KOPT-K1 (cell line): ENCODE data around the gene TECPR2.

ENCODE experiments used
- H3K27ac ChIP-seq: fragments of 200-600 bp; sonication (generic); 2 replicates; pipeline ENCODE4 v1.5.1; 2016; ENCODE audit warnings: antibody characterized with exemption, mild to moderate bottlenecking, low read depth, low read length; ENCODE audit not compliant: poor library complexity, severe bottlenecking
- H3K36me3 ChIP-seq: fragments of 200-600 bp; sonication (generic); 2 replicates; pipeline ENCODE4 v1.5.1; 2017; ENCODE audit warnings: antibody characterized with exemption, mild to moderate bottlenecking, low read length, moderate library complexity; ENCODE audit not compliant: insufficient read depth
- H3K9me3 ChIP-seq: fragments of 200-600 bp; sonication (generic); 2 replicates; pipeline ENCODE4 v1.5.1; 2017; ENCODE audit warnings: antibody characterized with exemption, low read length, mild to moderate bottlenecking; ENCODE audit not compliant: insufficient read depth, poor library complexity, severe bottlenecking

The TECPR2 gene

DNA sequence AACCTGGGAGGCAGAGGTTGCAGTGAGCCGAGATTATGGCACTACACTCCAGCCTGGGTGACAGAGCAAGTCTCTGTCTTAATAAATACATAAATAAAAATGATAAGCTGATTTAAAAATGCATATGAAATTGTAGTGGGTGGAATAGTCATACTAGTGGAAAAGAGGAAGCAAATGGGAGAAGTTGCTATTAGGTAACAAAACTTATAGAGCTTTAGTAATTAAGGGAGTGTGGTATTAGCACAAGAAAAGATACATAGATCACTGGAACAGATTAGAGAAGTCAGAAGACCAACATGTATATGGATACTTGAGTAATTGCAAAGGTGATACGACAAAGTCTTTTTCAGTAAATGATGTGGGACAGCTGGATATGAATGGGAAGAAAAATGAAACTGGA, 26.5 kb downstream of the TECPR2 start:
- Histone ChIP-seq H3K27ac (no peak overlapping the region), H3K9me3 (no peaks in the 10 kb centered on the region), H3K36me3 (no peaks in the 10 kb centered on the region)

DNA sequence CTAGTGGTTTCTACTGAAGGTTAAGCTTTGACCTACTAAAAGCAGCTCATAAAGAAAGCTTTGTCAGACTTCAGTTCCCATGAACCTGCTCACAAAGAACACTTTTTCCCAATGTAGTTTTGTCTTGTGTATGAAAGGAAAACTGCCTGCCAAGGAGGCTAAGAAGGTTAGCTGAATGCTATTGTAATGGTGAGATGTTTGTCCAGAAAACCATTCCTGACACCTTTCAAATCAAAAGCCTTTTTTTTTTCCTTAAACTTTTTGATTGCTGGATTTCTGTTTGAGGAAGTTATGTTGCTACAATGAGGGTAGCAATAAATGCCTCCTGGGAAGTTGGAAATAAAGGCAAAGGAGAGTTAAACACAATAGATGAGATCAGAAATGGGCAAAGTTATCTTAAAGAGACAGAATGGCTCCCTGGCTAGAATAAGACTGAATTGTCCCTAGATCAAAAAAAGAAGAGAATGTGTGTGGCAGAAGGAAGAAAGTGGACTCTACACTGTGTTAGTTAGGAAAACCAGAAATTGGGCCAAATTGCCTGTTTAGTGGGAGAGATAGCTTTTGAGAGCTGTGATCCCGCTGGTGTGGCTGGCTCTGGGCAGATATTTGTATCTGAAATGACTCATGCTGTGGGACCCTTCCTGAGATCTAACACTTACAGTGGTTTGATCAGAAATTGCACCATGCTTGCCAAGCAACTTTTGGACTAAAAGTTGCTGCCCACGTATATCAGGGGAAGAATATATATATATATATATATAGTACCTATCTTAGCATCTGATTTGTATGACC, 27.5 kb downstream of the TECPR2 start:
- Histone ChIP-seq H3K27ac (no peak overlapping the region), H3K9me3 (no peaks in the 10 kb centered on the region), H3K36me3 (no peaks in the 10 kb centered on the region)

GRCh38 chr14:102392506-102392905, 29.8 kb downstream of the TECPR2 start:
- H3K27ac ChIP-seq = no peak overlapping the region
- H3K36me3 ChIP-seq = no peaks in the 10 kb centered on the region
- H3K9me3 ChIP-seq = peaks cover 9% of the 10 kb centered on the region

- no peaks in the 10 kb centered on the region for H3K36me3 ChIP-seq
- H3K27ac ChIP-seq = no peak overlapping the region
- H3K9me3 ChIP-seq = peaks cover 33% of the 10 kb centered on the region
These were observed 32.1 kb downstream of the TECPR2 start for GRCh38 chr14:102394717-102395375.

DNA sequence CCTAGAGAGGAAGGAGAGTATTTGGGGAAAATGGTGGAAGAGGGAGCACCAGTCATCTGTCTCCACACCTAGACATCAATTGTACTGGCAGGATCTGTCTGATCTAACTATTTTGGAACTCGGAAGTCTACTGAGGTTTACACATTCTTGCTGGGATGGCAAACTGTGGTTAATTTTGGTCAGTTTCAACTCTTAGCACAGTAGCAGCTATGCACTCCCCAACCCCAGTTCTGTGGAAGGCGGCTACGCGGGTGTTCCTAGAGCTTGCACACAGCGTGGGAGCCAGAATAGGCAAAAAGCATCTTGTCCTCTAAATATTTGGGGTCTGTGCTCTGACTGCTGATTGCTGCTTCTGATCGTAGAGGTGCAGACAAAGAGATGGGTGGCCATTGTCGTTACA, 33.8 kb downstream of the TECPR2 start:
- no peak overlapping the region for H3K27ac ChIP-seq
- H3K36me3 ChIP-seq = no peaks in the 10 kb centered on the region
- peaks cover 45% of the 10 kb centered on the region for H3K9me3 ChIP-seq

GRCh38 chr14:102403028-102403427, 40.3 kb downstream of the TECPR2 start:
- no peak overlapping the region for H3K27ac ChIP-seq
- H3K9me3 ChIP-seq = peaks cover 49% of the 10 kb centered on the region
- no peaks in the 10 kb centered on the region for H3K36me3 ChIP-seq

DNA sequence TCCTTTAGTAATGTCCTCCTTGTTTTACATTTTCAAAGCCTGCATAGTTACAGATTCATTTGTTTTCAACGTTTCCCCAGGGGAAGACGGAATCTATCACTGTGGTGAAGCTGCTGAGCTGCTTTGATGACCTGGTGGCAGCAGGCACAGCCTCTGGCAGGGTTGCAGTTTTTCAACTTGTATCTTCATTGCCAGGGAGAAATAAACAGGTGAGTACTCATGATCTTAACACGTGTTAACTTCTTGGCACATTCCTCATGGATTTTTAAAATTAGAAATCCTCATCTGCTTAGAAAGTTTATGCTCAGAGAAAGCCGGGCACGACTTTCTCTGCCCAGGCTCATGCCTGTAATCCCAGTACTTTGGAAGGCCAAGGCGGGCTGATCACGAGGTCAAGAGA, 44.5 kb downstream of the TECPR2 start:
- Histone ChIP-seq H3K36me3 (peaks cover 8% of the 10 kb centered on the region; the same call in 1 of the 2 replicates), H3K9me3 (peaks cover 17% of the 10 kb centered on the region), H3K27ac (no peak overlapping the region)

GRCh38 chr14:102408724-102409123, 46.0 kb downstream of the TECPR2 start:
- peaks cover 2% of the 10 kb centered on the region for H3K9me3 ChIP-seq
- H3K36me3 ChIP-seq = peaks cover 8% of the 10 kb centered on the region; the same call in 1 of the 2 replicates
- H3K27ac ChIP-seq = no peak overlapping the region

DNA sequence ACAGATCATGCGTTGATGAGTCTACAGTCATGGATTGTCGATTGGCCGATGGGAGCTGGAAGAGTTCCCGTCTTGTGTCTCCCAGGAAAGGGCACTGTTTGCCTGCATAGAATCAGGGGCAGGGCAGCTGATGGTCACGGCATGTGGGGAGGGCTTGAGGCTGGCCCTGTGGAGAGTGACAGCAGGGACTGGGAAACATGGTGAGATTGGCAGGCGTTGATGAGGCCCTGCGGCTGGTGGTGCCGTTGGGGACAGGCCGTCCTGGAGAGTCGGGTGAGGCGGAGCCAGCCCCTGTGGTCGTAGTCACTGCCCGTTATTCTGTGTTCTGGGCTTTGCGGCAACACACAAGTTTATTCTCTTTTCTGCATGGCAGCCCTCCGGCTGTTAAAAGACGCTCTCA, 52.9 kb downstream of the TECPR2 start:
- Histone ChIP-seq H3K9me3 (no peaks in the 10 kb centered on the region), H3K27ac (no peak overlapping the region), H3K36me3 (peaks cover 12% of the 10 kb centered on the region; the same call in 1 of the 2 replicates)

DNA sequence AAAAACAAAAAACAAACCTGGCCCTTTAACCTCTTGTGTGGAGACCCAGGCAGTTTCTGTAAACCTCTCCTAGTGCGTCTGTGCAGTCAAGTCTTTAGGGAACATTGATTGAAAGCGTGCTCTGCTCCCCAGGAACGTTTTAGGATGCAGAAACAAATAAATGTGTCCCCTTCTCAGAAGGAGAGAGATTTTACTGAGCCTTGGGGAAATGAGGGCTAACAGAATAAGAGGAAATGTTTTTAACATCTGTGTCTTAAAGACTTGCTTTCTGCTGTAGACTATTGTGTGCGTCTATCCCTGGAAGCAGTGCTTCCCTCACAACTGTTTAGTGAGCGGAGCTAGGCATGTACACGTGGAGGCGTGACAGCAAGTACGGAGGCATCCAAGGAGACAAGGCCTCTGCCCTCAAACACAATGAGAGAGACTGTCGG, 54.3 kb downstream of the TECPR2 start:
- Histone ChIP-seq H3K27ac (no peak overlapping the region), H3K9me3 (no peaks in the 10 kb centered on the region), H3K36me3 (peaks cover 12% of the 10 kb centered on the region; the same call in 1 of the 2 replicates)

- Histone ChIP-seq H3K9me3 (no peaks in the 10 kb centered on the region), H3K27ac (no peak overlapping the region), H3K36me3 (peaks cover 12% of the 10 kb centered on the region; the same call in 1 of the 2 replicates)
These were observed 54.9 kb downstream of the TECPR2 start for GRCh38 chr14:102417646-102418045.

DNA sequence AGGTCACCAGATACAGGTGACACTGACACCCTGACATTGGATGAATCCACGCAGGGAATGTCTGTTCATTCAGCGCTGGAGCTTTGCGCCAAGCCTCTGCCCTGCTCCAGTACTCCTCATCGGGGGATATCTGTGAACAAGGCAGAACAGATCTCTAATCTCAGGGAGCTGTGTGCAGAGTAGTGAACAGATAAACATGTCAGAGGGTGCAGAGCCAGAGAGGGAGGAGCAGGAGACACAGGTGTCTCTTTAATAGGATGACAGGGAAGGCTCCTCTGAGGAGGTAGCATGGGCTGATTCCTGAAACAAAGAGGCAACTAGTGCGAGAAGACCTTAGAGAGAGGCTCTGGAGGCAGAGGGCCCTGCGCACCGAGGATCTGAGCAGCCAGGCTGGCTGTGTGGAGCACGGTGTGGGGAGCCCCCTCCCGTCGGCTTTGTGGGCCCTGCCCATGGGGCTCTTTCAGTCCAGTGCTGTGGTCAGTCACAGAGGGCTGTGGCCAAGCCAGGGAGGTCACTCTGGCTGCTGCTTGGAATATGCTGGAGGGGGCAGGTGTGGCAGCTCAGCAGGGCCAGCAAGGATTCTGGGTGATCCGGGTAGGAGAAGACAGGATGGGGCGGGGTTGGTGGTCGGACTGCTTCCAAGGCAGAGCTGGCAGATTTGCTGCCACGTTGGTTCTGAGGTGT, 55.6 kb downstream of the TECPR2 start:
- Histone ChIP-seq H3K27ac (no peak overlapping the region), H3K9me3 (no peaks in the 10 kb centered on the region), H3K36me3 (peaks cover 12% of the 10 kb centered on the region; the same call in 1 of the 2 replicates)

- Histone ChIP-seq H3K9me3 (no peaks in the 10 kb centered on the region), H3K27ac (no peak overlapping the region), H3K36me3 (peaks cover 12% of the 10 kb centered on the region; the same call in 1 of the 2 replicates)
These were observed 56.1 kb downstream of the TECPR2 start for GRCh38 chr14:102418853-102419240.

GRCh38 chr14:102419276-102419675, 56.5 kb downstream of the TECPR2 start:
- no peaks in the 10 kb centered on the region for H3K9me3 ChIP-seq

DNA sequence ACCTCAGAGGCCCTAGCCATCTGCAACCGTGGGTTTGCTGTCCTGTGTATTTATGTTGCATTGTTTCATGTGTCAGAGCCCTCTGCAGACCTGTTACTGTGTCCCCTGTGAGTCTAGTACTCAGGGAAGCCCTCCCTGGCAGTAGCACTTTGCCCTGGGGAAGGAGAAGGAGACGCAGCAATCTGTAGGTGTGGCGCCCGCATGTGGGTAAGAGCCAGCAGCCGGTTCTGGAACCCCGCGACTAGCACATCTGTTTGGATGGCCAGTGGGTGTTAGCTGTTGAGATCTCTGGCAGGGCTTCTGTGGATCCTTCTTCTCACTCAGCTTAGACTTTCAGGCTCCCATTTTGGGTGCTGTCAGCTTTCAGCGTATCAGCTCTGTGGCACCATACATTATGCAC, 57.0 kb downstream of the TECPR2 start:
- H3K9me3 ChIP-seq = no peaks in the 10 kb centered on the region
- no peak overlapping the region for H3K27ac ChIP-seq
- H3K36me3 ChIP-seq = peaks cover 8% of the 10 kb centered on the region; the same call in 1 of the 2 replicates

More at GRCh38 chr14:102419276-102419675, 56.5 kb downstream of the TECPR2 start:
- H3K27ac ChIP-seq = no peak overlapping the region
- peaks cover 12% of the 10 kb centered on the region; the same call in 1 of the 2 replicates for H3K36me3 ChIP-seq
